HT1080 (cell line): ENCODE results near the gene IL23R. TPM values are rescaled to one million over a fixed set of nuclear protein-coding genes. Genes with fewer than 3 reads are reported as not detected.
"Not testable (repeated sequence)": the region's sequence is repeated elsewhere in the genome, so short reads cannot be mapped to it uniquely, and the experiment has no call there.

Experiments
- DNase-seq: peaks from one replicate; pipeline ENCODE4 v3.0.0-alpha.2; 2015; ENCODE audit warnings: low read depth
- total RNA-seq: library from RNA; depleted of rRNA; stranded (reverse); fragments of >200 nt; shearing (Covaris generic); gene quantifications from 2 replicates; pipeline ENCODE4 v1.2.3, GENCODE V29; 2014

IL23R gene
- total RNA-seq, 1 experiment from 2014 or later: 0.05 TPM

GRCh38 chr1:67191668-67192520 is 25.6 kb downstream of the IL23R start:
- DNase-seq: no peak

- DNase-seq: no peak
Observed at GRCh38 chr1:67192902-67193301, 26.6 kb downstream of the IL23R start.

GRCh38 chr1:67193704-67194103 is 27.4 kb downstream of the IL23R start:
- DNase-seq: no peak

- no peak for DNase-seq
Observed at GRCh38 chr1:67194209-67194863, 28.1 kb downstream of the IL23R start.

- no peak for DNase-seq
Observed at GRCh38 chr1:67200755-67201154, 34.5 kb downstream of the IL23R start.

- DNase-seq: no peak
Observed at GRCh38 chr1:67201891-67202290, 35.6 kb downstream of the IL23R start.

GRCh38 chr1:67204298-67204980 is 38.2 kb downstream of the IL23R start:
- no peak for DNase-seq

- DNase-seq: not testable (repeated sequence)
Observed at GRCh38 chr1:67207398-67207797, 41.1 kb downstream of the IL23R start.

- DNase-seq: no peak
Observed at GRCh38 chr1:67208217-67208616, 42.0 kb downstream of the IL23R start.

GRCh38 chr1:67209521-67209920 is 43.3 kb downstream of the IL23R start:
- no peak for DNase-seq

- DNase-seq: no peak
Observed at GRCh38 chr1:67211589-67212563, 45.6 kb downstream of the IL23R start.

GRCh38 chr1:67213164-67213563 is 46.9 kb downstream of the IL23R start:
- no peak for DNase-seq

GRCh38 chr1:67213948-67214347 is 47.7 kb downstream of the IL23R start:
- DNase-seq: no peak

- no peak for DNase-seq
Observed at GRCh38 chr1:67214420-67215174, 48.3 kb downstream of the IL23R start.

- no peak for DNase-seq
Observed at GRCh38 chr1:67216401-67216800, 50.1 kb downstream of the IL23R start.

- DNase-seq: no peak
Observed at GRCh38 chr1:67217417-67217816, 51.2 kb downstream of the IL23R start.

- no peak for DNase-seq
Observed at GRCh38 chr1:67217938-67218337, 51.7 kb downstream of the IL23R start.

GRCh38 chr1:67224856-67225255 is 58.6 kb downstream of the IL23R start:
- no peak for DNase-seq

- DNase-seq: no peak
Observed at GRCh38 chr1:67226688-67227087, 60.4 kb downstream of the IL23R start.

GRCh38 chr1:67227196-67227595 is 60.9 kb downstream of the IL23R start:
- DNase-seq: peak; percentile 63
